GM12878 (cell line): ENCODE results near the gene SGIP1. TPM values are rescaled to one million over a fixed set of nuclear protein-coding genes. Genes with fewer than 3 reads are reported as not detected.

Source experiments
- ATAC-seq: fragments of 200-7000 bp; cut with Tn5 transposase; 3 replicates; pipeline ENCODE4 v1.9.1; 2020; ENCODE audit warnings: mild to moderate bottlenecking, moderate library complexity
- BruUV-seq: library from RNA; stranded (reverse); fragments of 400-500 nt; replicated peaks from 2 replicates; lab custom pipeline; 2021; lab: Mats Ljungman, UMichigan
- CTCF ChIA-PET: fragments of 300-600 bp; sonication (Branson Sonifier 250); formaldehyde crosslinking; extraction: SDS; loops from one replicate; lab custom pipeline; 2021; ENCODE audit warnings: inconsistent platforms; lab: Yijun Ruan, JAX
- POLR2A ChIA-PET: fragments of 350-600 bp; formaldehyde crosslinking; extraction: SDS; loops from one replicate; lab custom pipeline; 2021; ENCODE audit warnings: inconsistent platforms; lab: Charles Lee
- RAD21 ChIA-PET: fragments of 300-600 bp; sonication (Branson Sonifier 250); formaldehyde crosslinking; loops from one replicate; lab custom pipeline; 2023; ENCODE audit warnings: antibody characterized with exemption; ENCODE audit not compliant: unreplicated experiment; lab: Charles Lee
- SMC1A ChIA-PET: fragments of 300-600 bp; sonication (Branson Sonifier 250); formaldehyde crosslinking; loops from one replicate; lab custom pipeline; 2023; ENCODE audit not compliant: unreplicated experiment, uncharacterized antibody; lab: Charles Lee
- DNase-seq: peaks from one replicate; pipeline ENCODE4 v3.0.0-alpha.2; 2011; ENCODE audit warnings: low read depth, low spot score
- FAIRE-seq: peaks from 3 replicates; lab custom pipeline; 2011; peaks lifted over from hg19 to GRCh38; lab: Jason Lieb, UNC
- H2AFZ ChIP-seq: 2 replicates; pipeline ENCODE4 v1.6.0; 2011; ENCODE audit warnings: low read depth, low read length, control low read depth; ENCODE audit not compliant: control insufficient read depth
- H3K27ac ChIP-seq: 2 replicates; pipeline ENCODE4 v1.5.1; 2011; ENCODE audit warnings: control low read depth; ENCODE audit not compliant: control insufficient read depth, insufficient read depth
- H3K27me3 ChIP-seq, 2 experiments: replicated peaks in 1 of 2; 2 replicates each; pipeline versions ENCODE4 v1.6.0 to v1.6.1; 2011; ENCODE audit warnings: low read length in 1 of 2; ENCODE audit not compliant: control insufficient read depth in 2 of 2, insufficient read depth in 2 of 2
- H3K36me3 ChIP-seq, 2 experiments: 2 replicates each; pipeline ENCODE4 v1.5.1; 2011; ENCODE audit warnings: low read length in 1 of 2; ENCODE audit not compliant: control insufficient read depth in 2 of 2, insufficient read depth in 2 of 2
- H3K4me1 ChIP-seq: 2 replicates; pipeline ENCODE4 v1.6.1; 2011; ENCODE audit warnings: mild to moderate bottlenecking, low read length, moderate library complexity, mixed read lengths; ENCODE audit not compliant: control insufficient read depth, insufficient read depth
- H3K4me2 ChIP-seq: 2 replicates; pipeline ENCODE4 v1.6.0; 2011; ENCODE audit warnings: control low read depth; ENCODE audit not compliant: control insufficient read depth, insufficient read depth
- H3K4me3 ChIP-seq: fragments of 200-600 bp; sonication (generic); 2 replicates; pipeline ENCODE4 v1.5.1; 2016
- H3K79me2 ChIP-seq: 2 replicates; pipeline ENCODE4 v1.6.0; 2011; ENCODE audit warnings: low read length; ENCODE audit not compliant: control insufficient read depth, insufficient read depth
- H3K9ac ChIP-seq: 2 replicates; pipeline ENCODE4 v1.8.0; 2011; ENCODE audit warnings: low read length, control low read depth, mixed read lengths; ENCODE audit not compliant: control insufficient read depth, insufficient read depth
- H3K9me3 ChIP-seq: replicated peaks from 3 replicates; pipeline ENCODE4 v1.5.1; 2011; ENCODE audit warnings: mild to moderate bottlenecking, low read length; ENCODE audit not compliant: control insufficient read depth, insufficient read depth
- H4K20me1 ChIP-seq: 2 replicates; pipeline ENCODE4 v1.6.0; 2011; ENCODE audit not compliant: control insufficient read depth, insufficient read depth
- ATF7 ChIP-seq: fragments of 450-650 bp; IDR thresholded peaks from 2 replicates; pipeline ENCODE4 v1.6.1; 2016; ENCODE audit warnings: low read depth, mild to moderate bottlenecking
- BCL11A ChIP-seq: IDR thresholded peaks from 2 replicates; pipeline ENCODE4 v1.6.1; 2011; ENCODE audit warnings: low read depth, low read length
- BCL3 ChIP-seq: IDR thresholded peaks from 2 replicates; pipeline ENCODE4 v1.6.1; 2011; ENCODE audit warnings: borderline replicate concordance, low read depth, mild to moderate bottlenecking, moderate library complexity, low read length; ENCODE audit not compliant: insufficient read depth, poor library complexity, severe bottlenecking
- CBX3 ChIP-seq: fragments of 200-600 bp; sonication (generic); IDR thresholded peaks from 2 replicates; pipeline ENCODE4 v1.6.1; 2016; ENCODE audit warnings: low read depth, borderline replicate concordance
- CREB1 ChIP-seq: IDR thresholded peaks from 2 replicates; pipeline ENCODE4 v1.6.1; 2012; ENCODE audit warnings: low read depth, mild to moderate bottlenecking, inconsistent platforms
- ETV6 ChIP-seq, 2 experiments: fragments of 450-650 bp in 1 of 2; IDR thresholded peaks in 1 of 2; conservative IDR thresholded peaks in 1 of 2; 2 replicates each; pipeline ENCODE4 v1.6.1; 2014; ENCODE audit warnings: antibody characterized with exemption in 1 of 2, borderline replicate concordance in 1 of 2, low read depth in 1 of 2, mild to moderate bottlenecking in 1 of 2, moderate library complexity in 1 of 2
- EZH2 ChIP-seq: IDR thresholded peaks from 2 replicates; pipeline ENCODE4 v1.6.1; 2012; ENCODE audit warnings: low read depth, mild to moderate bottlenecking, control low read depth, inconsistent platforms, low read length, borderline replicate concordance; ENCODE audit not compliant: control insufficient read depth
- GATAD2B ChIP-seq: fragments of 450-650 bp; conservative IDR thresholded peaks from 2 replicates; pipeline ENCODE4 v1.6.1; 2017; ENCODE audit warnings: low read depth, mild to moderate bottlenecking, moderate library complexity
- KDM1A ChIP-seq: fragments of 200-600 bp; sonication (generic); IDR thresholded peaks from 2 replicates; pipeline ENCODE4 v1.6.1; 2016; ENCODE audit warnings: borderline replicate concordance
- LARP7 ChIP-seq: fragments of 450-650 bp; IDR thresholded peaks from 2 replicates; pipeline ENCODE4 v1.6.1; 2017; ENCODE audit warnings: mild to moderate bottlenecking
- NR2C1 ChIP-seq: fragments of 450-650 bp; IDR thresholded peaks from 2 replicates; pipeline ENCODE4 v1.6.1; 2017; ENCODE audit warnings: antibody characterized with exemption, mild to moderate bottlenecking, moderate library complexity
- RBBP5 ChIP-seq: fragments of 200-600 bp; sonication (generic); conservative IDR thresholded peaks from 2 replicates; pipeline ENCODE4 v1.6.1; 2016
- RUNX3 ChIP-seq: IDR thresholded peaks from 2 replicates; pipeline ENCODE4 v1.6.1; 2012; ENCODE audit warnings: low read length, inconsistent platforms
- SIX5 ChIP-seq: IDR thresholded peaks from 2 replicates; pipeline ENCODE4 v1.6.1; 2011; ENCODE audit warnings: mild to moderate bottlenecking, low read depth, low read length, moderate library complexity; ENCODE audit not compliant: severe bottlenecking
- ZNF274 ChIP-seq: IDR thresholded peaks from one replicate; pipeline ENCODE4 v1.8.0; 2011; ENCODE audit not compliant: insufficient read length, insufficient read depth
- ZZZ3 ChIP-seq: IDR thresholded peaks from 2 replicates; pipeline ENCODE4 v1.6.1; 2011; ENCODE audit warnings: low read depth; ENCODE audit not compliant: control insufficient read depth, insufficient read length
- WGBS: methylation state at CpG from one replicate; pipeline ENCODE4 v1.1.6; 2016; ENCODE audit warnings: low lambda C conversion rate; ENCODE audit not compliant: insufficient replicate concordance, insufficient coverage; ENCODE audit errors: missing lambda C conversion rate; 5-methylcytosine and 5-hydroxymethylcytosine counted together
- in situ Hi-C: fragments of 300-500 bp; cut with MboI; formaldehyde crosslinking; loops from 9 replicates; pipeline ENCODE4 v1.14.3; 2018; ENCODE audit warnings: mixed read lengths
- intact Hi-C: fragments of 100-400 bp; cut with micrococcal nuclease; formaldehyde crosslinking; loops from one replicate; pipeline ENCODE4 v1.14.2; 2022; ENCODE audit not compliant: unreplicated experiment
- polyA plus RNA-seq, 11 experiments: library from polyadenylated mRNA; depleted of rRNA in 4 of 11; unstranded in 6 of 11; stranded (reverse) in 5 of 11; fragments of >200 nt; fragmentation: Nextera tagmentation in 4 of 11; fragmentation: Illumina TruSeq in 1 of 11; extraction: Ambion mirVana in 4 of 11; extraction: Trizol in 1 of 11; gene quantifications; 1 replicate in 1 of 11; 2 replicates in 10 of 11; pipeline versions ENCODE4 v1.2.1 to v1.2.3, GENCODE V29; 2011 to 2016; ENCODE audit warnings: inconsistent platforms in 2 of 11, missing spikeins in 2 of 11, low read depth in 1 of 11
- total RNA-seq, 4 experiments: library from RNA; depleted of rRNA in 3 of 4; stranded (reverse); fragments of >200 nt in 3 of 4; fragmentation: Illumina TruSeq in 1 of 4; extraction: Trizol in 1 of 4; gene quantifications; 2 replicates each; pipeline versions ENCODE4 v1.2.1 to v1.2.3, GENCODE V29; 2013 to 2021
- TF ChIP-seq, protein P1 (sequence below): fragments of 450-650 bp; formaldehyde crosslinking; IDR thresholded peaks from 2 replicates; pipeline ENCODE4 v1.5.0; 2022; ENCODE audit warnings: mild to moderate bottlenecking, missing genetic modification characterization
- TF ChIP-seq, protein P2 (sequence below): fragments of 450-650 bp; IDR thresholded peaks from 2 replicates; pipeline ENCODE4 v1.6.1; 2017; ENCODE audit warnings: borderline replicate concordance

The SGIP1 gene
- total and polyA plus RNA-seq, 10 of the 15 experiments (the other 5 are each of a cell fraction or from before 2014, with no cell fraction given) = 0.15 TPM; not detected in 9

DNA sequence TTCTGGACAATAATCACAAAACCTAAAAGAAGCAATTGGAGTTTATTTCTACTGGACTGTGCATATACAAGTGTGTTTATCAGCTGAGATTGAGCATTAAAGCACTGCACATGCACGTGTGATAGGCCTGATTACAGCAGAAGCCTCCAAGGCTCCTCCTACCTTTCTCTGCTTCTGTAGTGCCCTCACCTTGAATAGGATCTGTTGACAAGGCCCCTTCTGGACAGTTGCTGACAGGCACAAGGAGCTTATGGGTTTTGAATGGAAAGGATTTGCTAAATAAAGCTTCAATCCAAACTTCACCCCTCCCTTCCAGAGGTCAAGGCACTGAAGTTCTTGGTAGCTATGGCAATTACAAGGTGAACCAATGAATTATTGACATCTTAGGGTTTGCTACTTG, 7.9 kb upstream of the SGIP1 start (continued):
- TF ChIP-seq, protein P1, sequence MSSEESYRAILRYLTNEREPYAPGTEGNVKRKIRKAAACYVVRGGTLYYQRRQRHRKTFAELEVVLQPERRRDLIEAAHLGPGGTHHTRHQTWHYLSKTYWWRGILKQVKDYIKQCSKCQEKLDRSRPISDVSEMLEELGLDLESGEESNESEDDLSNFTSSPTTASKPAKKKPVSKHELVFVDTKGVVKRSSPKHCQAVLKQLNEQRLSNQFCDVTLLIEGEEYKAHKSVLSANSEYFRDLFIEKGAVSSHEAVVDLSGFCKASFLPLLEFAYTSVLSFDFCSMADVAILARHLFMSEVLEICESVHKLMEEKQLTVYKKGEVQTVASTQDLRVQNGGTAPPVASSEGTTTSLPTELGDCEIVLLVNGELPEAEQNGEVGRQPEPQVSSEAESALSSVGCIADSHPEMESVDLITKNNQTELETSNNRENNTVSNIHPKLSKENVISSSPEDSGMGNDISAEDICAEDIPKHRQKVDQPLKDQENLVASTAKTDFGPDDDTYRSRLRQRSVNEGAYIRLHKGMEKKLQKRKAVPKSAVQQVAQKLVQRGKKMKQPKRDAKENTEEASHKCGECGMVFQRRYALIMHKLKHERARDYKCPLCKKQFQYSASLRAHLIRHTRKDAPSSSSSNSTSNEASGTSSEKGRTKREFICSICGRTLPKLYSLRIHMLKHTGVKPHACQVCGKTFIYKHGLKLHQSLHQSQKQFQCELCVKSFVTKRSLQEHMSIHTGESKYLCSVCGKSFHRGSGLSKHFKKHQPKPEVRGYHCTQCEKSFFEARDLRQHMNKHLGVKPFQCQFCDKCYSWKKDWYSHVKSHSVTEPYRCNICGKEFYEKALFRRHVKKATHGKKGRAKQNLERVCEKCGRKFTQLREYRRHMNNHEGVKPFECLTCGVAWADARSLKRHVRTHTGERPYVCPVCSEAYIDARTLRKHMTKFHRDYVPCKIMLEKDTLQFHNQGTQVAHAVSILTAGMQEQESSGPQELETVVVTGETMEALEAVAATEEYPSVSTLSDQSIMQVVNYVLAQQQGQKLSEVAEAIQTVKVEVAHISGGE = no peak
- TF ChIP-seq ETV6 (conservative IDR thresholded peaks at IDR 0.05 in 1 of 2, IDR thresholded peaks at IDR 0.05 in 1 of 2; ENCODE audit: borderline replicate concordance in 1 of 2, low read depth in 1 of 2) (no peak), RUNX3 (no peak), ATF7 (no peak), NR2C1 (no peak), CREB1 (no peak), BCL3 (no peak), KDM1A (no peak)

DNA sequence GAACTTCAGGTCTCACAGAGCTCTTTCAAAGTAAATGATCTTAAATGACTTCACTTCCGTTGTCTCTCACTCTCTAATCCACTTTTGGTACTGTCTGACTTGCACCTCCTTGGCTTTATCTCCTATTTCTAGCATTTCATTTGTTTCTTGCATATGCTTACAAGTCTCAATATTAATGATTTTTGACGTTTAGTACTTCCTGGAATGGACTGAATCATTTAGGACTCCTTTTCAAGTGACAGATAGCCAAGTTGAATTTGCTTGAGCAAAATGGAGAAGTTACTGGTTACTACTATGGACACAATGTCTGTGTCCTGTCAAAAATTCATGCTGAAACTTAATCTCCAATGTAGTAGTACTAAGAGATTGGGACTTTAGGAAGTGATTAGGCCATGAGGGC, 7.0 kb upstream of the SGIP1 start:
- no peak overlapping the region for H3K9ac ChIP-seq
- CTCF ChIA-PET = interaction anchor here (1.1 kb wide), 1 partner anchor 10 kb away, joined by 3 read pairs; no protein-coding TSS in a partner anchor
- no peak for DNase-seq

More for the DNA sequence above, 7.0 kb upstream of the SGIP1 start:
- intact Hi-C loops (no loop called here), in situ Hi-C loops (no loop called here)
- no TSS peak for BruUV-seq
- Histone ChIP-seq H3K36me3 (no peaks in the 10 kb centered on the region), H3K27me3 (no peaks in the 10 kb centered on the region; a peak in 1 of 4 replicates), H3K27ac (no peak overlapping the region), H3K79me2 (no peaks in the 10 kb centered on the region), H3K9me3 (no peaks in the 10 kb centered on the region), H3K4me3 (no peak overlapping the region), H2AFZ (no peak overlapping the region), H4K20me1 (no peaks in the 10 kb centered on the region), H3K4me2 (no peak overlapping the region), H3K4me1 (no peaks in the 10 kb centered on the region)
- ATAC-seq (no peak), FAIRE-seq (no peak)
- 19% methylated on average over 2 of the region's 2 CpGs for WGBS
- POLR2A ChIA-PET = no interaction called here
- SMC1A ChIA-PET = no interaction called here
- no peak for TF ChIP-seq ZZZ3
- no peak for TF ChIP-seq RBBP5
- no peak for TF ChIP-seq EZH2
- no peak for TF ChIP-seq ZNF274
- no peak for TF ChIP-seq GATAD2B
- TF ChIP-seq CBX3 = no peak
- TF ChIP-seq, protein P2, sequence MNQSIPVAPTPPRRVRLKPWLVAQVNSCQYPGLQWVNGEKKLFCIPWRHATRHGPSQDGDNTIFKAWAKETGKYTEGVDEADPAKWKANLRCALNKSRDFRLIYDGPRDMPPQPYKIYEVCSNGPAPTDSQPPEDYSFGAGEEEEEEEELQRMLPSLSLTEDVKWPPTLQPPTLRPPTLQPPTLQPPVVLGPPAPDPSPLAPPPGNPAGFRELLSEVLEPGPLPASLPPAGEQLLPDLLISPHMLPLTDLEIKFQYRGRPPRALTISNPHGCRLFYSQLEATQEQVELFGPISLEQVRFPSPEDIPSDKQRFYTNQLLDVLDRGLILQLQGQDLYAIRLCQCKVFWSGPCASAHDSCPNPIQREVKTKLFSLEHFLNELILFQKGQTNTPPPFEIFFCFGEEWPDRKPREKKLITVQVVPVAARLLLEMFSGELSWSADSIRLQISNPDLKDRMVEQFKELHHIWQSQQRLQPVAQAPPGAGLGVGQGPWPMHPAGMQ = no peak
- TF ChIP-seq BCL11A = no peak
- TF ChIP-seq LARP7 = no peak
- TF ChIP-seq SIX5 = no peak
- RAD21 ChIA-PET = no interaction called here
